ENCODE data around the gene NPAS2. TPM values are rescaled to one million over a fixed set of nuclear protein-coding genes. Genes with fewer than 3 reads are reported as not detected.

The NPAS2 gene
- total RNA-seq, 4 donors from 2014 or later = 14.1 to 45.8 (median 28.1) TPM

DNA sequence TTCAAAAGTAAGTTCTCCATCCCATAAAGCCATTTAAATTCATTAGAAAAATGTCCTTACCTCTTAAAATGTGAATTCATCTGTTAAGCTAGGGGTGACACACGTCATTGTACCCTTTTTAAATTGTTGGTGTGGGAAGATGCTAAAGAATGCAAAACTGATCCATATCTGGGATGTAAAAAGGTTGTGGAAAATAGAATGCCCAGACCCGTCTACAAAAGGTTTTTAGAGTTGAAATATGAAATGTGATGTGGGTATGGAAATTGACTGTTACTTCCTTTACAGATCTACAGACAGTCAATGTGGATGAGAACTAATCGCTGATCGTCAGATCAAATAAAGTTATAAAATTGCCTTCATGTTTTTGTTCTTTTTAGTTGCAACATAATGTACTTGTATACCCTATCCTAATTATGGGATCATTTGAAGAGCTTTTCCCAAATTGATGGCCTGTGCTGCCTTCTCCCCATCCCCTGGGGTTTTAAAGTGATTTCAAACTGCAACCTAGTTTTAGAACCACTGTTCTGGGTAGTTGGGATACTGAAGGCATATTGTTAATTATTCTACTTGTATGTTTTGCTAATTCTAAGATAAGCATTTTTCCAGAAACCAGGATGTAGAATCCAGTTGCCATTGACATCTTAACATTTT is 186.3 kb downstream of the NPAS2 start:
- whole genome bisulfite sequencing = 74% methylated on average over 4 of the region's 4 CpGs
- H3K27ac ChIP-seq (replicated peaks in 1 of 4) = no peak overlapping the region
- TF ChIP-seq POLR2A (IDR thresholded peaks at IDR 0.05; ENCODE audit: low read depth) = no peak
- no peaks in the 10 kb centered on the region for H3K9me3 ChIP-seq
- intact Hi-C loops (cut with DNase I) = no loop called here
- no peak overlapping the region for H3K4me3 ChIP-seq
- peaks cover 15 to 45% (median 37%) of the 10 kb centered on the region in 4 donors for H3K4me1 ChIP-seq
- H3K36me3 ChIP-seq = peaks cover 55 to 78% (median 69%) of the 10 kb centered on the region in 4 donors
- no peaks in the 10 kb centered on the region for H3K27me3 ChIP-seq
- no peak for DNase-seq (ENCODE audit: extremely low spot score)

GRCh38 chr2:101007415-101008345 is 187.7 kb downstream of the NPAS2 start:
- intact Hi-C loops (cut with DNase I) = no loop called here
- Histone ChIP-seq H3K27me3 (no peaks in the 10 kb centered on the region), H3K36me3 (peaks cover 58 to 85% (median 75%) of the 10 kb centered on the region in 4 donors), H3K9me3 (no peaks in the 10 kb centered on the region), H3K27ac (replicated peaks in 1 of 4) (no peak overlapping the region), H3K4me1 (peaks cover 11 to 38% (median 33%) of the 10 kb centered on the region in 4 donors), H3K4me3 (no peak overlapping the region)
- no peak for DNase-seq (ENCODE audit: extremely low spot score)
- WGBS = 91% methylated on average over 7 of the region's 11 CpGs
- TF ChIP-seq CTCF (IDR thresholded peaks at IDR 0.05) = no peak
- TF ChIP-seq EP300 (IDR thresholded peaks at IDR 0.05) = no peak
- TF ChIP-seq POLR2AphosphoS5 (IDR thresholded peaks at IDR 0.05) = no peak

- 85% methylated on average over 10 of the region's 10 CpGs for WGBS
- Histone ChIP-seq H3K4me3 (no peak overlapping the region), H3K27me3 (no peaks in the 10 kb centered on the region), H3K27ac (replicated peaks in 1 of 4) (no peak overlapping the region), H3K4me1 (peaks cover 0 to 8% (median 2%) of the 10 kb centered on the region in 4 donors), H3K9me3 (no peaks in the 10 kb centered on the region), H3K36me3 (peaks cover 40 to 63% (median 49%) of the 10 kb centered on the region in 4 donors)
- intact Hi-C loops (cut with DNase I) = loop anchor here (5.0 kb wide), 1 partner anchor 191 kb away; no protein-coding TSS in a partner anchor
- TF ChIP-seq CTCF (IDR thresholded peaks at IDR 0.05) = no peak
- no peak for DNase-seq (ENCODE audit: extremely low spot score)
Measured at GRCh38 chr2:101011152-101011551, 191.2 kb downstream of the NPAS2 start.

DNA sequence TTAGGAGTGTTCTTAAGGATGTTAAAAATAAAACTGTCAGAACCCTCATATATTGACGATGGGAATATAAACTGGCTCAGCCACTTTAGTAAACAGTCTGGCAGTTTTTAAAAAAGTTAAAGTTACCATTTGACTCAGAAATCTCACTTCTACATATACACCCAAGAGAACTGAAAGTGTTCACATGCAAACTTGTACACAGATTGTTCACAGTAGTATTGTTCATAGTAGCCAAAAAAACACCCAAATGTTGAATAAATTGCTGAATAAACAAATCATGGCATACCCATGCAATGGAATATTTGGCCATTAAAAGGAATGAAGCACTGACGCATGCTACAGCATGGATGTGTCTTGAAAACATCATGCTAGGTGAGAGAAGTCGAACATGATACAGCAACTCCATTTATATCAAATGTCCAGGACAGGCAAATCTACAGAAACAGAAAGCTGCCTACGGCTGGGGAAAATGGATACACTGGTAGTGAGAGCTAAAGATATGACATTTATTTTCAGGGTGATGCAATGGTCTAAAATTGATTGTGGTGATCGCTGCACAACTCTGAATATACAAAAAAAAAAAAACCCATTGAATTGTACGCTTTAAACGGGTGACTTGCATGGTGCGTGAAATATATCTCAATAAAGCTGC is 192.2 kb downstream of the NPAS2 start:
- DNase-seq (ENCODE audit: extremely low spot score) = no peak
- H3K4me1 ChIP-seq = peaks cover 0 to 8% (median 0%) of the 10 kb centered on the region in 4 donors
- no peak overlapping the region for H3K4me3 ChIP-seq
- H3K9me3 ChIP-seq = no peaks in the 10 kb centered on the region
- TF ChIP-seq CTCF (IDR thresholded peaks at IDR 0.05) (no peak), POLR2AphosphoS5 (IDR thresholded peaks at IDR 0.05) (no peak), EP300 (IDR thresholded peaks at IDR 0.05) (no peak), POLR2A (IDR thresholded peaks at IDR 0.05; ENCODE audit: low read depth) (no peak)
- H3K27me3 ChIP-seq = no peaks in the 10 kb centered on the region
- WGBS = 64% methylated on average over 8 of the region's 8 CpGs
- intact Hi-C loops (cut with DNase I) = loop anchor here (2.0 to 5.0 kb wide), 2 partner anchors 141 to 190 kb away; no protein-coding TSS in a partner anchor
- H3K36me3 ChIP-seq = peaks cover 30 to 58% (median 39%) of the 10 kb centered on the region in 4 donors
- H3K27ac ChIP-seq (replicated peaks in 1 of 4) = no peak overlapping the region

Data from esophagus muscularis mucosa (tissue), 4 donors.